Measurements from ENCODE around the gene NBEAL2. TPM values are rescaled to one million over a fixed set of nuclear protein-coding genes. Genes with fewer than 3 reads are reported as not detected.

The NBEAL2 gene
- total RNA-seq, 1 experiment from 2014 or later = 0.95 TPM

DNA sequence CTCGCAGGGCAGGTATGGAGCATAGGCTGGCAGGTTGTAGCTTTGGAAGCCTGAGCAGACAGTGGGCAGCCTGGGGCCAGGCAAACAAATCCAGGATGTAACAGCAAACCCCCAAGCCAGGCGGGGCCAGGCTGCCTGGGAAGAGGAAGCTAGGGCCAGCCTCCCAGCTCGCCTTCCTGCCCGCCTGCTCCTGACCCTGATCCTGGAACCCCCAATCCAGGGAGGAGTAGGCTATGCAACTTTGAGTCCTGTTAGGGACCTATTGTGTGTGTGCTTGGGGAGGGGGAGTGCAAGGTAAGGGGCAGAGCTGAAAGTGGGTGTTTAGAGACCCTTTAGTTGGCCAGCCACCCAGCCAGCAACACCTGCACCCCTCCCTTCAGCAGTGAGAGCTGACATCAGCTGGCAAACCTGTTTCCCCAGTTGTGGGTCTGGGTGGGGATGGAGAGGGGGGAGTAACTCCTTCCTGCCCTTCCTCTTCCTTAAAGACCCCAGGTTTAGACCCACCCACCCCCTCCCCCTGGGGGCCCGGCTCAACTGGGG is 2.5 kb downstream of the NBEAL2 start:
- Histone ChIP-seq H3K36me3 (no peaks in the 10 kb centered on the region), H3K9me3 (replicated peaks) (no peaks in the 10 kb centered on the region), H3K4me1 (peaks cover 3% of the 10 kb centered on the region; the same call in 1 of the 2 replicates), H3K27me3 (no peaks in the 10 kb centered on the region), H3K4me3 (no peak overlapping the region), H3K27ac (no peak overlapping the region)
- no peak for DNase-seq

GRCh38 chr3:46982546-46982945 is 3.1 kb downstream of the NBEAL2 start:
- H3K27me3 ChIP-seq = no peaks in the 10 kb centered on the region
- H3K36me3 ChIP-seq = no peaks in the 10 kb centered on the region
- no peaks in the 10 kb centered on the region for H3K9me3 ChIP-seq (replicated peaks)
- H3K27ac ChIP-seq = no peak overlapping the region
- no peak overlapping the region for H3K4me3 ChIP-seq
- peaks cover 3% of the 10 kb centered on the region; the same call in 1 of the 2 replicates for H3K4me1 ChIP-seq
- no peak for DNase-seq

DNA sequence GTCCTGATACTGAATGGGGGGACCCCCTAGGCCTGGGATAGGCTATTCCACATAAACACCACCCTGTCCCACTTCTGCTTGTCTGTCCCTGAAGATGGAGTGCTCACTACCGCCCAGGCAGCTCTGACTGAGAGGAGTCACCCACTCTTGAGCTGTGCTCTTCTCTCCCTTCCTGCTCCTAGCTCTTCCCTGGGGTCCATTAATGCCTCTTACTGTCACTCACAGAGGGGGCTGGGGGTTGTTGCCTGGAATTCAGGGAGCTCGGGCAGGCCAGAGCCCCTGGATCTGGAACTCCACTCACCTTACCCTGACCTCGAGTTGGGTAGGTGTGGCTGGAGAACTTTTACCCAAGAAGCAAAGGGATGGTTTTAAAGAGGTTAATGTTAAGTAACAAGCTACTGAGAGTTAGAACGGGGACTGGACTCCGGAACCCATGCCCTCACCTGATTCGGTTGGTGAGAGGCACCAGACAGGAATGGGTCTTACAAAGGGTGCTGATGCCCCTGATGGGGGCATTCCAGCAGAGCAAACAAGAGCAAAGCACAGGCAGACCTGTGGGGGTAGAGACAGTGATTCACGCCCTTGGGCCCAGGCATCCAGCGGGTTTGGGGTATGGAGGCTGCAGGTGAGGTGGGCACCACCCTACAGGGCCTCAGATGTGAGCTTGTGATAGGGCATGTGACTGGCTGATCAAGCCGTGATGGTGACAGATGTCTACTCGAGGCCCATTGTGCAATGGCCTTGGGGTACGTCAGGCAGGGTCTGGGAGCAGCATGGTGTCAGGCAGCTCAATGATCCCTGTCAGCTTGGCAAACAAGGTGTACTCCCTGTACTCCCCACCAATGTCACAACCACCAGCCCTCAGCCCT is 5.4 kb downstream of the NBEAL2 start:
- H3K27me3 ChIP-seq = no peaks in the 10 kb centered on the region
- no peak for DNase-seq
- H3K9me3 ChIP-seq (replicated peaks) = no peaks in the 10 kb centered on the region
- H3K36me3 ChIP-seq = no peaks in the 10 kb centered on the region
- no peak overlapping the region for H3K4me3 ChIP-seq
- no peak overlapping the region for H3K27ac ChIP-seq
- no peaks in the 10 kb centered on the region for H3K4me1 ChIP-seq

DNA sequence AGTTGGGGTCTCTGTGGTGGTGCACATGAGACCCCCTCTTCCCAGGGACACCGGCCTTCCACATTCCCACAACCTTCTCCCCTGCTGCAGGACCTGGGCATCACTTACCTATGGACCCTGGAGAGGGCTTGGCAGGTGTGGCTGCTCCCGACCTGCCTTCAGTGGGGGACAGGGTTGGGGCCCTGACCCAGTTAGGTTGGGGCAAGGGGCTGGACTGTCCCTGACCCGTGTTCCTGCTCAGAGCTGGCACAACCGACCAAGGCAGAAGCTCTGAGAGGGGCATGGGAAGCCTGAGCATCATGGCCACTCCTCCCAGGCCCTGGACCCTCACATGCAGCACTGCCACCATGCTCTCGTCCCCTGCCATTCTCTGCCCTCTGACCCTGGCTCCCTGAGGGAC is 6.1 kb downstream of the NBEAL2 start:
- Histone ChIP-seq H3K4me3 (no peak overlapping the region), H3K36me3 (no peaks in the 10 kb centered on the region), H3K4me1 (no peaks in the 10 kb centered on the region), H3K27ac (no peak overlapping the region), H3K27me3 (no peaks in the 10 kb centered on the region), H3K9me3 (replicated peaks) (no peaks in the 10 kb centered on the region)
- DNase-seq = no peak

- Histone ChIP-seq H3K4me1 (no peaks in the 10 kb centered on the region), H3K27me3 (no peaks in the 10 kb centered on the region)
Measured at GRCh38 chr3:46986055-46986730, 6.7 kb downstream of the NBEAL2 start.

DNA sequence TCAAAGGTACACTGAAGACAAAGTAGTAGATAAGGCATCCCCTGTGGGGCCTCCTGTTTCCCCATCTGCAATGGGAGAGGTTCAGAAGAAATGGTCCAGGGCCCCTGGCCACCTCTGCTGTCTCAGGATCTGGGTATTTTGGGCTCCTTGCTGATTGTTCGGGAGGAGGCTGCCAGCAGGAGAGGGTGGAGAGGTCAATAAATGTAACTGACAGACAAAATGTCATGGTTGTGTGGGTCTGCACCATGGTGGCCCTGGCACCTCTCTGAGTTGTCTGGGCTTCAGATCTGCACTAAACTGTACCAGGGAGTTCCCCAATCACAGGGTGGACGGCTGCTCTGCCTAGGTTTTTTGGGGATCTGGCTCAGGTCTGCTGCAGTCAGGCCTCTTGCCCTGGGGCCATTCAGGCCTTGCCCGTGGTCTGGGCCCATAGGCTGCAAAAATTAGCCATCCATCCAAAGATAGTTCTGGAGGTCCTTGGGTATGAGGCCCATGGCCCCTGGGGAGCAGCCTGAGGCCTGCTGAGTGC is 7.4 kb downstream of the NBEAL2 start:
- no peaks in the 10 kb centered on the region for H3K4me1 ChIP-seq
- no peak overlapping the region for H3K27ac ChIP-seq
- H3K9me3 ChIP-seq (replicated peaks) = no peaks in the 10 kb centered on the region
- H3K4me3 ChIP-seq = no peak overlapping the region
- H3K27me3 ChIP-seq = no peaks in the 10 kb centered on the region
- H3K36me3 ChIP-seq = no peaks in the 10 kb centered on the region
- no peak for DNase-seq

More at GRCh38 chr3:46986055-46986730, 6.7 kb downstream of the NBEAL2 start:
- Histone ChIP-seq H3K4me3 (no peak overlapping the region), H3K36me3 (no peaks in the 10 kb centered on the region), H3K9me3 (replicated peaks) (no peaks in the 10 kb centered on the region), H3K27ac (no peak overlapping the region)
- no peak for DNase-seq

GRCh38 chr3:46987319-46987742 is 7.9 kb downstream of the NBEAL2 start:
- H3K4me3 ChIP-seq = no peak overlapping the region
- no peak for DNase-seq
- H3K9me3 ChIP-seq (replicated peaks) = no peaks in the 10 kb centered on the region
- no peaks in the 10 kb centered on the region for H3K36me3 ChIP-seq
- no peak overlapping the region for H3K27ac ChIP-seq
- no peaks in the 10 kb centered on the region for H3K27me3 ChIP-seq
- H3K4me1 ChIP-seq = no peaks in the 10 kb centered on the region

DNA sequence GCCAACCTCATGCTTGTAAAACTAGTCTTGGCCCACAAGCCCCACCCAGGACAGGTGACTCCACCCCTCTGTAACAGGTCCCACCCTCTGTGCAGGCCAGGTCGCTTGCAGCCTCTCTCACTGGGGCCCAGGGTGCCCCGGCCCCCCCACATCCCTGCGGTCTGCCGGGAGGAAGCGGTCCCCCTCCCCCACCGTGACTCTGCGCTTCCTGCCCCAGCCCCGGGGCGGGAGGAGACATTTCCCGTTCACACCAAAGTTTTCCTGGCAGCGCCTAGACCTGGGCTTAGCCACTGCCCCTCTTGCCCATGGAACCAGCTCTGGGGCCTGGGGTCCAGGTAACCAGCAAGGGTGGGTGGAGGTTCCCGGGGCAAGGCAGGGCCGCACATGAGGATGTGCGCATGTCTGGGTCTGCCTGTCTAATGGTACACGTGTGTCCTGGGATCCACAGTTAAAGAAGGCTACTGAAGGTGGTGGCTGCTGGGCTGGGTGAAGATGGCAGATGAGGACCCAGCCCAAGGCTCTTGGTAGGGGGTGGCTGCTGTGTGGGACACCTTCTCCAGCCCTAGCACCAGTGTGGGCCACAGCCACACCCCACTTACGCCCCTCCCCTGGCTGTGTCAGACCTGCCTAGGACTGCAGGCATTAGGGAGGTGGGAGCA is 8.4 kb downstream of the NBEAL2 start:
- no peaks in the 10 kb centered on the region for H3K36me3 ChIP-seq
- H3K27me3 ChIP-seq = no peaks in the 10 kb centered on the region
- no peak overlapping the region for H3K4me3 ChIP-seq
- no peaks in the 10 kb centered on the region for H3K9me3 ChIP-seq (replicated peaks)
- H3K4me1 ChIP-seq = no peaks in the 10 kb centered on the region
- H3K27ac ChIP-seq = no peak overlapping the region
- no peak for DNase-seq

GRCh38 chr3:46988616-46989015 is 9.2 kb downstream of the NBEAL2 start:
- H3K4me3 ChIP-seq = no peak overlapping the region
- no peaks in the 10 kb centered on the region for H3K36me3 ChIP-seq
- H3K27ac ChIP-seq = no peak overlapping the region
- H3K9me3 ChIP-seq (replicated peaks) = no peaks in the 10 kb centered on the region
- no peaks in the 10 kb centered on the region for H3K4me1 ChIP-seq
- no peaks in the 10 kb centered on the region for H3K27me3 ChIP-seq
- DNase-seq = no peak

GRCh38 chr3:46989146-46989810 is 9.8 kb downstream of the NBEAL2 start:
- Histone ChIP-seq H3K27ac (no peak overlapping the region), H3K9me3 (replicated peaks) (no peaks in the 10 kb centered on the region), H3K27me3 (no peaks in the 10 kb centered on the region)

GRCh38 chr3:46990573-46991374 is 11.3 kb downstream of the NBEAL2 start:
- Histone ChIP-seq H3K9me3 (replicated peaks) (no peaks in the 10 kb centered on the region), H3K27me3 (no peaks in the 10 kb centered on the region), H3K4me3 (no peak overlapping the region), H3K4me1 (peaks cover 8% of the 10 kb centered on the region), H3K27ac (no peak overlapping the region), H3K36me3 (no peaks in the 10 kb centered on the region)
- no peak for DNase-seq

More at GRCh38 chr3:46989146-46989810, 9.8 kb downstream of the NBEAL2 start:
- no peak overlapping the region for H3K4me3 ChIP-seq
- H3K36me3 ChIP-seq = no peaks in the 10 kb centered on the region
- DNase-seq = no peak
- no peaks in the 10 kb centered on the region; the same call in 1 of the 2 replicates for H3K4me1 ChIP-seq

- no peaks in the 10 kb centered on the region for H3K36me3 ChIP-seq
- no peaks in the 10 kb centered on the region for H3K27me3 ChIP-seq
- no peaks in the 10 kb centered on the region for H3K9me3 ChIP-seq (replicated peaks)
- DNase-seq = no peak
- H3K4me1 ChIP-seq = peaks cover 8% of the 10 kb centered on the region
- no peak overlapping the region for H3K27ac ChIP-seq
- H3K4me3 ChIP-seq = no peak overlapping the region
Measured at GRCh38 chr3:46991406-46992165, 12.1 kb downstream of the NBEAL2 start.

DNA sequence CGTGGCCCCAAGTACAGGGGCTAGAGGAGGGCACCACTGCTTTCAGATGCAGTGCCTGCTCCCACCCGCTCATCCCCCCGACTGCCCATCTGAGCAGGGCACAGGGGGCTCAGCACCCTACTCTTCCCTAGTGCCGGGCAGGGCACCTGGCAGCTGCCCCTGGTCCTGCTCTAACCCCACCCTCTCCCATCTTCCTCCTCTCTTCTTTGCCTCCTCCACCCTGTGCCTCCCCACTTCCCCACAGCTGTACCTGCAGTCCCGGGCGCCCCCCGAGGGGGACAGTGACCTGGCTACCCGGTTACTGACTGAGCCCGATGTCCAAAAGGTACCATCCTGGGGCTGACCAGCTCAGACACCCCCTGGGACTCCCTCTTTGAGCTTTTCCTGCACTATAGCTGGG is 12.8 kb downstream of the NBEAL2 start:
- H3K9me3 ChIP-seq (replicated peaks) = no peaks in the 10 kb centered on the region
- peaks cover 12% of the 10 kb centered on the region for H3K4me1 ChIP-seq
- H3K27me3 ChIP-seq = no peaks in the 10 kb centered on the region
- H3K27ac ChIP-seq = no peak overlapping the region
- DNase-seq = no peak
- no peaks in the 10 kb centered on the region for H3K36me3 ChIP-seq
- H3K4me3 ChIP-seq = no peak overlapping the region
